ENCODE data around the gene EIF2B4. TPM values are rescaled to one million over a fixed set of nuclear protein-coding genes. Genes with fewer than 3 reads are reported as not detected.
A peak's percentile ranks its signal among the peaks of the same experiment; 100 is the strongest.
"Not testable (repeated sequence)": the region's sequence is repeated elsewhere in the genome, so short reads cannot be mapped to it uniquely, and the experiment has no call there.

EIF2B4 gene
- total RNA-seq, 1 experiment from 2014 or later: 67.2 TPM

DNA sequence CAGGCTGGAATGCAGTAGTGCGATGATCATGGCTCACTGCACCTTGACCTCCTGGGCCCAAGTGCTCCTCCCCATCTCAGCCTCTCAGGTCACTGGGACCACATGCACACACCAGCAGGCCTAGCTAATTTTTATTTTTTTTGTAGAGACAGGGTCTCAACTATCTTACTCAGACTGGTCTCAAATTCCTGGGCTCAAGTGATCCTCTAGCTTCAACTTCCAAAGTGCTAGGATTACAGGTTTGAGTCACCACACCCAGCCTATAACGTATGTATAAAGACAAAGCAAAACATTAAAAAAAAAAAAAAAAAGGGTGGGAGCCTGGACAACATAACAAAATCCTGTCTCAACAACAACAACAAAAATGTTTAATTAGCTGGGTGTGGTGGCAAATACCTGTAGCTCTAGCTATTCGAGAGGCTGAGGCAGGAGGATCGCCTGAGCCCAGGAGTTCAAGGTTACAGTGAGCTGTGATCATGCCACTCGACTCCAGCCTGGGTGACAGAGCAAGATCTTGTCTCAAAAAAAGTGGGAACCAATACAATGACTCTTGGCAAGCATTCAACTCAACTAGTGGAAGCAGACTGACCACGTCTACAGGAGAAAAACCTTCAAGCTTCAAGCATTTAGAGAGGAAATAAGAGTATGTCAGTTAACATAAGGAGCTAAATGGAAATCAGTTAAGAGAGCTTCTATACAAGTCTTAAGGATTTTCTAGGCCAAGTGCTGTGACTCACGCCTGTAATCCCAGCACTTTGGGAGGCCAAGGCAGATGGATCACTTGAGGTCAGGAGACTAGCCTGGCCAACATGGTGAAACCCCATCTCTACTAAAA, 16.2 kb downstream of the EIF2B4 start:
- Histone ChIP-seq H3K27me3 (ENCODE audit: insufficient read depth, low read length) (no peaks in the 10 kb centered on the region), H4K91ac (ENCODE audit: insufficient read length, low read depth, low read length) (no peak overlapping the region), H3K23ac (ENCODE audit: insufficient read length, low read depth, low read length) (no peak overlapping the region), H4K5ac (ENCODE audit: insufficient read length, low read depth, low read length) (no peak overlapping the region), H3K27ac (ENCODE audit: insufficient read length, low read depth, low read length) (no peak overlapping the region), H4K8ac (replicated peaks; ENCODE audit: insufficient read length, low read depth, low read length) (no peak overlapping the region), H3K9me3 (ENCODE audit: control insufficient read depth, low read depth, low read length) (no peaks in the 10 kb centered on the region), H2AK5ac (ENCODE audit: insufficient read length, low read length) (no peak overlapping the region), H2BK20ac (ENCODE audit: low read depth, low read length, poor library complexity, severe bottlenecking) (no peak overlapping the region), H3K4me1 (ENCODE audit: insufficient read depth, low read length) (peaks cover 2% of the 10 kb centered on the region; the same call in 1 of the 2 replicates), H3T11ph (ENCODE audit: low read length) (no peak overlapping the region), H3K56ac (ENCODE audit: insufficient read length, low read depth, low read length) (no peak overlapping the region), H2BK5ac (ENCODE audit: insufficient read length, low read length) (no peak overlapping the region), H2BK15ac (ENCODE audit: low read depth, low read length) (no peak overlapping the region), H3K18ac (ENCODE audit: insufficient read length, low read depth, low read length) (no peak overlapping the region), H2BK12ac (ENCODE audit: insufficient read length, low read depth, low read length) (no peak overlapping the region), H3K14ac (ENCODE audit: insufficient read depth, low read length) (no peak overlapping the region), H4K20me1 (ENCODE audit: control insufficient read depth, insufficient read depth, insufficient read length) (peaks cover 4% of the 10 kb centered on the region), H3K4ac (ENCODE audit: low read depth, low read length) (no peak overlapping the region), H3K4me2 (ENCODE audit: insufficient read depth, insufficient read length, low read length) (no peak overlapping the region), H2BK120ac (ENCODE audit: low read depth, low read length, poor library complexity, severe bottlenecking) (no peak overlapping the region), H3K79me1 (ENCODE audit: insufficient read depth, low read depth, low read length, poor library complexity, severe bottlenecking) (peaks cover 4% of the 10 kb centered on the region), H3K79me2 (ENCODE audit: insufficient read depth, low read length) (peaks cover 37% of the 10 kb centered on the region; the same call in 1 of the 2 replicates), H3K9ac (ENCODE audit: extremely low read depth, insufficient read length, low read length) (no peak overlapping the region), H2AFZ (ENCODE audit: low read length) (no peak overlapping the region), H3K23me2 (ENCODE audit: insufficient read length, low read depth, low read length, poor library complexity, severe bottlenecking) (no peaks in the 10 kb centered on the region)
- H3K4me3 Mint-ChIP-seq: peak overlapping the region; percentile 41 to 68
- no CpG with 5 or more reads among the region's 7 CpGs for WGBS (ENCODE audit: extremely low coverage, insufficient read length, low lambda C conversion rate)
- TF ChIP-seq, protein P1, sequence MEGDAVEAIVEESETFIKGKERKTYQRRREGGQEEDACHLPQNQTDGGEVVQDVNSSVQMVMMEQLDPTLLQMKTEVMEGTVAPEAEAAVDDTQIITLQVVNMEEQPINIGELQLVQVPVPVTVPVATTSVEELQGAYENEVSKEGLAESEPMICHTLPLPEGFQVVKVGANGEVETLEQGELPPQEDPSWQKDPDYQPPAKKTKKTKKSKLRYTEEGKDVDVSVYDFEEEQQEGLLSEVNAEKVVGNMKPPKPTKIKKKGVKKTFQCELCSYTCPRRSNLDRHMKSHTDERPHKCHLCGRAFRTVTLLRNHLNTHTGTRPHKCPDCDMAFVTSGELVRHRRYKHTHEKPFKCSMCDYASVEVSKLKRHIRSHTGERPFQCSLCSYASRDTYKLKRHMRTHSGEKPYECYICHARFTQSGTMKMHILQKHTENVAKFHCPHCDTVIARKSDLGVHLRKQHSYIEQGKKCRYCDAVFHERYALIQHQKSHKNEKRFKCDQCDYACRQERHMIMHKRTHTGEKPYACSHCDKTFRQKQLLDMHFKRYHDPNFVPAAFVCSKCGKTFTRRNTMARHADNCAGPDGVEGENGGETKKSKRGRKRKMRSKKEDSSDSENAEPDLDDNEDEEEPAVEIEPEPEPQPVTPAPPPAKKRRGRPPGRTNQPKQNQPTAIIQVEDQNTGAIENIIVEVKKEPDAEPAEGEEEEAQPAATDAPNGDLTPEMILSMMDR (conservative IDR thresholded peaks at IDR 0.05): no peak
- peaks cover 17 to 27% (median 26%) of the 10 kb centered on the region in 3 experiments for H3K36me3 Mint-ChIP-seq (ENCODE audit: insufficient read depth in 1 of 3, low read depth in 3 of 3)
- H3K4me1 Mint-ChIP-seq: peaks cover 16 to 43% of the 10 kb centered on the region in 2 experiments
- H3K9me3 Mint-ChIP-seq: peaks cover 12 to 16% of the 10 kb centered on the region in 2 experiments
- DNase-seq: no peak
- H3K27me3 Mint-ChIP-seq (ENCODE audit: low read depth): no peaks in the 10 kb centered on the region
- peak overlapping the region; percentile 46 to 94 (median 79); a peak in 5 of 7 replicates for H3K27ac Mint-ChIP-seq

DNA sequence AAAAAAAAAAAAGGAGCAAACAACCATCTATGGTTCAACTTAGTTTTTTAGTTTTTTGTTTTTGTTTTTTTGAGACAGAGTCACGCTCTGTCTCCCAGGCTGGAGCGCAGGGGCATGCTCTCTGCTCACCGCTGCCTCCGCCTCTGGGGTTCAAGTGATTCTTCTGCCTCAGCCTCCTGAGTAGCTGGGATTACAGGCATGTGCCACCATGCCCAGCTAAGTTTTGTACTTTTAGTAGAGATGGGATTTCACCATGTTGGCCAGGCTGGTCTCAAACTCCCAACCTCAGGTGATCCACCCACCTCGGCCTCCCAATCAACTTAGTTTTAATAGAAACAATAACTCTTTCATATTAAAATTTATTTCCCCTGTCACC, 16.8 kb downstream of the EIF2B4 start:
- H3K23ac ChIP-seq (ENCODE audit: insufficient read length, low read depth, low read length); H3T11ph ChIP-seq (ENCODE audit: low read length); H2AFZ ChIP-seq (ENCODE audit: low read length); H3K9ac ChIP-seq (ENCODE audit: extremely low read depth, insufficient read length, low read length); H2BK20ac ChIP-seq (ENCODE audit: low read depth, low read length, poor library complexity, severe bottlenecking); H4K91ac ChIP-seq (ENCODE audit: insufficient read length, low read depth, low read length); H4K8ac ChIP-seq (replicated peaks; ENCODE audit: insufficient read length, low read depth, low read length); H3K4ac ChIP-seq (ENCODE audit: low read depth, low read length); H3K23me2 ChIP-seq (ENCODE audit: insufficient read length, low read depth, low read length, poor library complexity, severe bottlenecking); H3K4me1 ChIP-seq (ENCODE audit: insufficient read depth, low read length); H2BK5ac ChIP-seq (ENCODE audit: insufficient read length, low read length); H2BK120ac ChIP-seq (ENCODE audit: low read depth, low read length, poor library complexity, severe bottlenecking); H3K9me3 ChIP-seq (ENCODE audit: control insufficient read depth, low read depth, low read length); H3K27ac ChIP-seq (ENCODE audit: insufficient read length, low read depth, low read length); H2AK5ac ChIP-seq (ENCODE audit: insufficient read length, low read length); H3K14ac ChIP-seq (ENCODE audit: insufficient read depth, low read length); H2BK12ac ChIP-seq (ENCODE audit: insufficient read length, low read depth, low read length); H3K56ac ChIP-seq (ENCODE audit: insufficient read length, low read depth, low read length); H3K79me1 ChIP-seq (ENCODE audit: insufficient read depth, low read depth, low read length, poor library complexity, severe bottlenecking); H3K27me3 ChIP-seq (ENCODE audit: insufficient read depth, low read length); H3K27me3 Mint-ChIP-seq (ENCODE audit: low read depth); DNase-seq; H3K18ac ChIP-seq (ENCODE audit: insufficient read length, low read depth, low read length); H2BK15ac ChIP-seq (ENCODE audit: low read depth, low read length); H3K4me2 ChIP-seq (ENCODE audit: insufficient read depth, insufficient read length, low read length); H4K20me1 ChIP-seq (ENCODE audit: control insufficient read depth, insufficient read depth, insufficient read length); H4K5ac ChIP-seq (ENCODE audit: insufficient read length, low read depth, low read length): not testable (repeated sequence)
- H3K79me2 ChIP-seq (ENCODE audit: insufficient read depth, low read length): peaks cover 39% of the 10 kb centered on the region; the same call in 1 of the 2 replicates
- Mint-ChIP-seq H3K4me1 (peaks cover 16 to 40% of the 10 kb centered on the region in 2 experiments), H3K9me3 (peaks cover 9 to 12% of the 10 kb centered on the region in 2 experiments; a peak in 4 of 5 replicates), H3K27ac (peak overlapping the region in 2 of 3 experiments; percentile 46 to 71; a peak in 2 of 7 replicates), H3K36me3 (ENCODE audit: insufficient read depth in 1 of 3, low read depth in 3 of 3) (peaks cover 13 to 24% (median 22%) of the 10 kb centered on the region in 3 experiments), H3K4me3 (peak overlapping the region in 1 of 2 experiments; percentile 68; a peak in 2 of 5 replicates)
- no CpG with 5 or more reads among the region's 5 CpGs for WGBS (ENCODE audit: extremely low coverage, insufficient read length, low lambda C conversion rate)
